GM12874 (cell line): ENCODE data around the gene ETNK2.

ENCODE experiments used
- TF ChIP-seq, protein P1 (sequence below): IDR thresholded peaks from 2 replicates; pipeline ENCODE4 v1.5.1; 2011; ENCODE audit warnings: low read depth, mild to moderate bottlenecking, control low read depth, low read length, moderate library complexity; ENCODE audit not compliant: insufficient read depth

The ETNK2 gene

GRCh38 chr1:204116539-204116938 lies 35.3 kb downstream of the ETNK2 start:
- TF ChIP-seq, protein P1, sequence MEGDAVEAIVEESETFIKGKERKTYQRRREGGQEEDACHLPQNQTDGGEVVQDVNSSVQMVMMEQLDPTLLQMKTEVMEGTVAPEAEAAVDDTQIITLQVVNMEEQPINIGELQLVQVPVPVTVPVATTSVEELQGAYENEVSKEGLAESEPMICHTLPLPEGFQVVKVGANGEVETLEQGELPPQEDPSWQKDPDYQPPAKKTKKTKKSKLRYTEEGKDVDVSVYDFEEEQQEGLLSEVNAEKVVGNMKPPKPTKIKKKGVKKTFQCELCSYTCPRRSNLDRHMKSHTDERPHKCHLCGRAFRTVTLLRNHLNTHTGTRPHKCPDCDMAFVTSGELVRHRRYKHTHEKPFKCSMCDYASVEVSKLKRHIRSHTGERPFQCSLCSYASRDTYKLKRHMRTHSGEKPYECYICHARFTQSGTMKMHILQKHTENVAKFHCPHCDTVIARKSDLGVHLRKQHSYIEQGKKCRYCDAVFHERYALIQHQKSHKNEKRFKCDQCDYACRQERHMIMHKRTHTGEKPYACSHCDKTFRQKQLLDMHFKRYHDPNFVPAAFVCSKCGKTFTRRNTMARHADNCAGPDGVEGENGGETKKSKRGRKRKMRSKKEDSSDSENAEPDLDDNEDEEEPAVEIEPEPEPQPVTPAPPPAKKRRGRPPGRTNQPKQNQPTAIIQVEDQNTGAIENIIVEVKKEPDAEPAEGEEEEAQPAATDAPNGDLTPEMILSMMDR = no peak

- TF ChIP-seq, protein P1 = no peak
Measured at GRCh38 chr1:204115116-204115515, 36.7 kb downstream of the ETNK2 start.

DNA sequence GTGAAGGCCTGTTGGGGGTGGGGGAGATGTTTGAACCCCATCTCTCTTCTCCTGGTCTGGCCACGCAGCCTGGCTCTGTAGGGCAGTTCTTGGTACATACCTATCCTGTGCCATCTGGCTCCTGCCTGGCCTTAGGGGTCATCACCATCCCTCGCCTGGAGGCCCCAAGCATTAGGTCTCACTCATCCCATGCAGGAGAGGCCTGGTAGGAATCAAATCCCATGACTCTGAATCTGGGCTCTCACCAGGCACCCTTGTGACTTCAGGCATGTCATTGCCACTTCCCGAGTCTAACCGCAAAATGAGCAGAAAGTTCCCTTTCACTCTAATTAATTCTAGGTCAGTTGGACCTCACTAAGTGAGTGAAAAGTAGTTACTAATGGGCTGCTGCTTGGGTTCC lies 37.2 kb downstream of the ETNK2 start:
- TF ChIP-seq, protein P1 = no peak

GRCh38 chr1:204113896-204114295 lies 37.9 kb downstream of the ETNK2 start:
- TF ChIP-seq, protein P1 = no peak

DNA sequence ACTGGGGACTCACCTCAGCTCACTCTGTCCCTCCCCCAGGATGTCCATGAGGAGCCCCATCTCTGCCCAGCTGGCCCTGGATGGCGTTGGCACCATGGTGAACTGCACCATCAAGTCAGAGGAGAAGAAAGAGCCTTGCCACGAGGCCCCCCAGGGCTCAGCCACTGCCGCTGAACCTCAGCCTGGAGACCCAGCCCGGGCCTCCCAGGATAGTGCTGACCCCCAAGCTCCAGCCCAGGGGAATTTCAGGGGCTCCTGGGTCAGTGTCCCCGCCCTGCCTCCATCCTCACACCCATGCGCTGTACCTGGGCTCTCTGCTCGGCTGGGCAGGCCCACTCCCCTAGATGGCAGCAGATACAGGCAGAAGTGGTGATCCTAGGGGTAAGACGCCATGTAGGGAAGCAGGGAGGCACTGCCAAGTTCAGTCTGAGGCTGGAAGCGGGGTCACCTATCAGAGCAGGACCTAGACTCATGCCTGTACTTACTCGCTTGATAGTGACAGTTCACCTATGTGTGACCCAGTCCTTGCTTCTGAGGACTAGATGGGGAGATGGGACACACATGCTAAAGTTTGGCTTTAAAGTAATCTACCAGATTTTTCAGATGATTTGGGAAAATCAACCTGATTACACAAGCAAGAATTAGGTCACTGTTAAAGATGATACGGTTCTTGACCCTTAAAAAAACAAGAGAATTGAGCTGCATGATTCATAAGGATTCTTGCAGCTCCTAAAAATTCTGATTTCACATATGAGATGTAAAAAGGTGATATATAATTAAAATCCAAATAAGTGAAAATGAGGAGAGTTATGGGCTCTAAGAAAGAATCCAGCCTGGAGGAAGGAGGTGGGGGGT lies 38.7 kb downstream of the ETNK2 start:
- TF ChIP-seq, protein P1 = no peak

- TF ChIP-seq, protein P1 = no peak
Measured at GRCh38 chr1:204110894-204111633, 40.8 kb downstream of the ETNK2 start.

DNA sequence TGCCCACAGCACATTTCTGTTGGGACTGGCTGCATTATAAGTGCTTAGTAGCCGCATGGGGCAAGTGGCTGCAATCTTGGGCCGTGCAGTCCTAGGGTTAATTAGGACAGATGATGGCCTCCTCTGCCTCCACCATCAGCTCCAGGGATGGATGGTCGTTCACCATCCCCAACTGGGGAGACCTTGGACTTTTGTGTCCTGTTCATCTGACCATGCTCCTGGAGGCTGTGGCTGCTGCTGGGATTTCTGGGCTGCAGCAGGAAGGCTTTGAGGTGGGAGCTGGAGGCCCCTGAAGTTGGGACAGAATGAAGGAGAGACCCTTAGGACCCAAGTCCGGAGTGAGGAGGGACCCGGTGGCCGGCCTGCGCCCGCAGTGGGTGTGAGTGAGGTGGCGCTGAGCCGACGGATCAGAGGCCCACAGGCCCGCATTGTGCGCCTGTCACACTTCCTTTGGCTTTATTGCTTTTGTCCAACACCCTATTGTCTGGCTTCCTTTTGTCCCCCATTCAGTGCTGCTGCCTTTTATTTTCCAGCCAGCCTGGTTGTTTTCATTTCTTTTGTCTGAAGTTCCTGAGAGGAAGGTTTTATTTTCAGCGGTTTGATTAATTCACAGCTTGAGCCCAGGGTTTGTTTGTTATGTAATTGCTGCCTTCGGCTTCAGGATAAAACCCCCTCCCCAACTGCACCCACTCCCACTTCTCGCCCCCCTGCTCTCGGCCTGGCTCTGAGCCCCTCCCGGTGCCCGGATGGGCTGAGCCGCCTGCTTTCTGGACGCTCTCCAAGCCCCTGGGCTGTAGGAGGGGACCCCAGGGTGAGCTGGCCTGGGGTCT lies 43.3 kb downstream of the ETNK2 start:
- TF ChIP-seq, protein P1 = no peak
